T-helper 17 cell (primary cell): ENCODE measurements around the gene ARMH3. TPM values are rescaled to one million over a fixed set of nuclear protein-coding genes. Genes with fewer than 3 reads are reported as not detected.
A peak's percentile ranks its signal among the peaks of the same experiment; 100 is the strongest.

ENCODE experiments used
- ATAC-seq: fragments of 150-1000 bp; cut with Tn5 transposase; 2 replicates; pipeline ENCODE4 v1.10.0; 2021; ENCODE audit warnings: mild to moderate bottlenecking, moderate library complexity
- DNase-seq, 3 donors: peaks; one replicate each; pipeline versions ENCODE4 v3.0.0 to v3.0.0-alpha.2; 2020 to 2021
- H3K9me3 ChIP-seq: one replicate; pipeline ENCODE4 v1.7.0; 2013; ENCODE audit warnings: low read length, mild to moderate bottlenecking; ENCODE audit not compliant: control insufficient read depth, poor library complexity, severe bottlenecking
- H3K27ac Mint-ChIP-seq: one replicate; pipeline ENCODE4 v1.8.0; 2022; ENCODE audit warnings: mild to moderate bottlenecking, moderate library complexity, mixed read lengths
- H3K27me3 Mint-ChIP-seq: one replicate; pipeline ENCODE4 v1.8.0; 2022; ENCODE audit warnings: mixed read lengths
- H3K36me3 Mint-ChIP-seq: one replicate; pipeline ENCODE4 v1.8.0; 2022; ENCODE audit warnings: low read depth, mixed read lengths
- H3K4me1 Mint-ChIP-seq: one replicate; pipeline ENCODE4 v1.8.0; 2022; ENCODE audit warnings: mild to moderate bottlenecking, mixed read lengths
- H3K4me3 Mint-ChIP-seq: one replicate; pipeline ENCODE4 v1.8.0; 2022; ENCODE audit warnings: mild to moderate bottlenecking, moderate library complexity, mixed read lengths
- total RNA-seq, 4 donors: library from RNA in 2 of 4; stranded (reverse) in 2 of 4; gene quantifications; one replicate each; pipeline ENCODE4 v1.2.3 and lab custom pipeline; 2022 to 2026

The ARMH3 gene, protein sequence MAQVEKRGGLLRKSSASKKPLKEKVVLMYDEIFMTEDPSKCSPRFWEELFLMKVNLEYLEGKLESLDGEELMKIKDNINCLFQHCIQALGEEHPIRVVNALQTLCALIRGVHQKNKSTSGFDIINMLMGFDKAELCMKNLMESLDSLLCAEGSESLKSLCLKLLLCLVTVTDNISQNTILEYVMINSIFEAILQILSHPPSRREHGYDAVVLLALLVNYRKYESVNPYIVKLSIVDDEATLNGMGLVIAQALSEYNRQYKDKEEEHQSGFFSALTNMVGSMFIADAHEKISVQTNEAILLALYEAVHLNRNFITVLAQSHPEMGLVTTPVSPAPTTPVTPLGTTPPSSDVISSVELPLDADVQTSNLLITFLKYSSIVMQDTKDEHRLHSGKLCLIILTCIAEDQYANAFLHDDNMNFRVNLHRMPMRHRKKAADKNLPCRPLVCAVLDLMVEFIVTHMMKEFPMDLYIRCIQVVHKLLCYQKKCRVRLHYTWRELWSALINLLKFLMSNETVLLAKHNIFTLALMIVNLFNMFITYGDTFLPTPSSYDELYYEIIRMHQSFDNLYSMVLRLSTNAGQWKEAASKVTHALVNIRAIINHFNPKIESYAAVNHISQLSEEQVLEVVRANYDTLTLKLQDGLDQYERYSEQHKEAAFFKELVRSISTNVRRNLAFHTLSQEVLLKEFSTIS
- 10 to 100 TPM; 25.6 to 27.2 TPM for total RNA-seq
- total RNA-seq (lab: John Stamatoyannopoulos, UW): 34.0 to 37.9 reads per million in 2 donors

DNA sequence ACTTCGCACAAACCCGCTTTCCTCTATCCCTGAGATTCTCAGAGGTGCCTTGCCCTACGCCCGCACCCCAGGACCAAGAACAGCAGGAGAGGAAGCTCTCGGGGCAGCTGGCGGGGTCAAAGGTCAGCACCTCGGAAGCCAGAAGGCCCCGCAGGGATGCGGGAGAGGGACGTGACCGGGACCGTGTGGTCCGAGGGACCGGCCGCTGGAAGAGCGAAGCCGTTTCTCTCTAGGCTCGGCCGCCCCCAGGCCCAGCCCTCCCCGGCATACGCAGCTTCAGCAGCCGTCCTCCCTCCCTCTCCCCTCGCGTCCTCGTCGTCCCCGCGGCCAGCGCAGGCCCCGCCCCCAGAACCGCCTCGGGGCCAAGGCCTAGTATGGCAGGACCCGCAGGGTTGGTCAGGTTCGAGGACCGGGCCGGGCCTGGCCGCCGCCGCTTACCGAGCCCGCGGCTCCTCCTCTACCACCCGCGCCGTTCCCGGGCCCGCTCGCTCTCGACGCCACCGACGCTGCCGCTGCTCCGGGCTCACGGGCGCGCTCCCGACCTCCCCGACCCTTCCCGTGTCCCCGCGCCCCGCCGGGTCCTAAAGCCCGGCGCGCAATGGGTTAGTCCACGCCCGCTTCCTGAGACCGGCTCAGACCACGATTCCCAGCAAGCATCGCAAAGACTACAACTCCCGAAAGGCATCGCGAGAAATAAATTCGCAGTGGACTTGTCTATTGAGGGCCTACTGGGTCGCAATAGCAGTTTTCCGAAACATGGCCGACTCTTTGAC is at the start of gene ARMH3:
ARMH3 (minus strand) TSS at position 527 of the 773 bp plus-strand sequence. CDS start 16,059 bp downstream, outside the sequence.
- Mint-ChIP-seq H3K27ac (peak within 1 kb of the TSS; percentile 78), H3K4me3 (peak within 1 kb of the TSS; percentile 96), H3K27me3 (no peaks in the 10 kb centered on the region), H3K36me3 (peaks cover 2% of the 10 kb centered on the region), H3K4me1 (peaks cover 29% of the 10 kb centered on the region)
- DNase-seq (peak; percentile 71 to 83 (median 74)), ATAC-seq (peak; percentile 96)
- no peaks in the 10 kb centered on the region for H3K9me3 ChIP-seq

DNA sequence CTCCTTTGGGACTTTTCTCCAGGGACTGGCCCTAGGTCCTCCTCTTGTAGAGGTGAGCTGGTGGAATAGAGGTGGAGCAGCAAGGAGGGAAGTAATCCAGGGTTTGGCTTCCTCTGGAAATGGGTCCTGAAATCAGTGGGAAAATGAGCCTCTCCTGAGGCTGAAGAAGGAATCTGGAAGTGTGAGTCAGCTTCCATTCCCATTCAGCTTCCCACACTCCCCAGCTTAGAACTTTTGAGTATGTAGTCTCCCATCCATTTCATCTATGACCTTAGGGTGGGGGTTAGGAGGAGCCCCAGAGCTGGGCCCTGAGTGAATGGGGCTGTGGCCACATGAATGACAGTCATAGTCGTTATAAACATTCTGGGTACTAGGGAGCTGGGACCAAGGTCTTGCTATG is 46.4 kb upstream of the ARMH3 start:
- no peaks in the 10 kb centered on the region for H3K9me3 ChIP-seq
- H3K4me3 Mint-ChIP-seq: no peak overlapping the region
- H3K27ac Mint-ChIP-seq: peak overlapping the region; percentile 24
- peaks cover 12% of the 10 kb centered on the region for H3K4me1 Mint-ChIP-seq
- no peaks in the 10 kb centered on the region for H3K36me3 Mint-ChIP-seq
- DNase-seq (no peak), ATAC-seq (no peak)
- H3K27me3 Mint-ChIP-seq: no peaks in the 10 kb centered on the region

DNA sequence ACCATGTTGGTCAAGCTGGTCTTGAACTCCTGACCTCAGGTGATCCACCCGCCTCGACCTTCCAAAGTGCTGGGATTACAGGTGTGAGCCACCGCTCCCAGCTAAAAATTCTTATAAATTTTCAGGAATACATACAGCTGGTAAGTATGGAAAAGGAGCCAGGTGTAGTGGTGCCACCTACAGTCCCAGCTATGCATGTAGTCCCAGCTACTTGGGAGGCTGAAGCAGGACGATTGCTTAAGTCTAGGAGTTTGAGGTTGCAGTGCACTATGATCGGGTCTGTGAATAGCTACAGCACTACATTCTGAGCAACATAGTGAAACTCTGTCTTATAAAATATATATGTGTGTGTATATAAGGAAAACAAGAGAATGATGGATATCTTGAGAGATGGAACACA is 45.2 kb upstream of the ARMH3 start:
- Mint-ChIP-seq H3K36me3 (no peaks in the 10 kb centered on the region), H3K4me1 (peaks cover 11% of the 10 kb centered on the region), H3K27ac (no peak overlapping the region), H3K27me3 (no peaks in the 10 kb centered on the region), H3K4me3 (no peak overlapping the region)
- ATAC-seq (no peak), DNase-seq (no peak)
- no peaks in the 10 kb centered on the region for H3K9me3 ChIP-seq

DNA sequence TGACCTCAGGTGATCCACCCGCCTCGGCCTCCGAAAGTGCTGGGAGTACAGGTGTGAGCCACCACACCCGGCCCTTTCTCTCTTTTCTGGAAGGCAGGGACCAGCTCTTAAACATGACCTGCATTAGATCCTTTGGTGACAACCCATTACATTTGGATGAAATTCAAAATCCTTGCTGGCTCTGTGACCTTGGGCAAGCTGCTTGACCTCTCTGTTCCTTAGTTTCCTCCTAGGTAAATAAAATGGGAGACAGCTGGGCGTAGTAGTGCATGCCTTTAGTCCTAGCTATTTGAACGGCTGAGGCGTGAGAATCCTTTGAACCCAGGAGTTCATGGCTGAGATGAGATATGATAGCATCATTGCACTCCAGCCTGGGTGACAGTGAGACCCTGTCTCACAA is 40.5 kb upstream of the ARMH3 start:
- no peaks in the 10 kb centered on the region for H3K4me1 Mint-ChIP-seq
- H3K36me3 Mint-ChIP-seq: no peaks in the 10 kb centered on the region
- DNase-seq (no peak), ATAC-seq (no peak)
- H3K9me3 ChIP-seq: no peaks in the 10 kb centered on the region
- no peaks in the 10 kb centered on the region for H3K27me3 Mint-ChIP-seq
- no peak overlapping the region for H3K27ac Mint-ChIP-seq
- no peak overlapping the region for H3K4me3 Mint-ChIP-seq

DNA sequence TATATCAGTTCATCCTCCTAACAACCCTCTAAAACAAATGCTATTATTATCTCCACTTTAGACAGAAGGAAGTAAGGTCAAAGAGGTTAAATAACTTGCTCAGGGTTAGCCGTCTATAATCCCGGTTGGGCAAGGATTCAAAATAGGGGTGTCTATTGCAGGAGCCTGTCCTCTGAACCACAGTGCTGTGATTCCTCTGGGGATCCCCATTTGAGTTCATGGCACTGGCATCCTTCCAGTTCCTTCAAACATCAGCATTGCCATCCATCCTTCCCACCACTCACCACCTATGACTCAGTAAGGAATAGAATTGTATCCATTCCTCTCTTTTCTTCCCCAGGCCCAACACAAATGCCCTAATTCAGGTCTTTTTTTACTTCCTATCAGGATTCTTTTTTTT is 34.8 kb upstream of the ARMH3 start:
- H3K9me3 ChIP-seq: no peaks in the 10 kb centered on the region
- no peak for ATAC-seq
- Mint-ChIP-seq H3K4me3 (no peak overlapping the region), H3K27ac (peak overlapping the region; percentile 34), H3K36me3 (peaks cover 2% of the 10 kb centered on the region), H3K4me1 (peaks cover 5% of the 10 kb centered on the region), H3K27me3 (no peaks in the 10 kb centered on the region)
- no peak for DNase-seq

DNA sequence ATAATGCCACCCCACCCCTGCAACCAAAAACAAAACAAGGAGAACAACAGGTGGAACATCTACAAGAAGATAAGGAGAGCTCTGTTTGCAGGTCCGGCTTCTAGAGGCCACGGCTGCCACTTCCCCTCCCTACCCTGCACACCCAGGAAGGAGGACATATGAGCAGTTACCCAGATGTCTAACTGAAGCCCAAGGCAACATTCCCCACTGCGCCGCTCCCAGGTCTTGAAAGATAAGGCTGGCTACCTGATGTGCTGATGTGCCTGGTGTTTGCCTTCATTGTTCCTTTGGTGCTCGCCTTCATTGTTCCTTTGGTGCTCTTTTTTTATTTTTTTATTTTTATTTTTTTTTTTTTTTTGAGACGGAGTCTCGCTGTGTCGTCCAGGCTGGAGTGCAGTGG is 30.2 kb upstream of the ARMH3 start:
- H3K9me3 ChIP-seq: no peaks in the 10 kb centered on the region
- DNase-seq (no peak), ATAC-seq (no peak)
- H3K27me3 Mint-ChIP-seq: no peaks in the 10 kb centered on the region
- H3K27ac Mint-ChIP-seq: no peak overlapping the region
- no peak overlapping the region for H3K4me3 Mint-ChIP-seq
- peaks cover 5% of the 10 kb centered on the region for H3K4me1 Mint-ChIP-seq
- H3K36me3 Mint-ChIP-seq: peaks cover 2% of the 10 kb centered on the region

DNA sequence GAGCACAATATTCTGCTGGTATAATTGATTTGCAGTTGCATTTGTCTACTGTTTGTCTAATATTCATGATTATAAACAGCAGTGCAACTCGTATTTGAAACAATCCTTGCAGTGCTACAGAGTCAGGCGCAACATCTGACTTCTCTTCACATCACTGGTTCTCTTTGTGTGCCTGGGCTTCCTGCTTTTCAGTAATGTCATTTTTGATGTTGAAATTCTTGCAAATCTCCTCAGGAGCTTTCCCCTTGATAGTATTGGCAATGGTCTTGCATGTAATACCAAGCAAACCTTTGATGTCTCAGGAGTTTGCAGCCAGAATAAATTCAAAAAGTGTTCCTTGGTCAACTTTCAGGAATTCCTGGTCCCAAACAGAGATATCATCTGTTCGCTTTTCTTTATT is 29.4 kb upstream of the ARMH3 start:
- no peak for ATAC-seq
- Mint-ChIP-seq H3K27ac (no peak overlapping the region), H3K4me3 (no peak overlapping the region), H3K36me3 (peaks cover 2% of the 10 kb centered on the region), H3K27me3 (no peaks in the 10 kb centered on the region), H3K4me1 (peaks cover 5% of the 10 kb centered on the region)
- DNase-seq: no peak
- H3K9me3 ChIP-seq: no peaks in the 10 kb centered on the region

DNA sequence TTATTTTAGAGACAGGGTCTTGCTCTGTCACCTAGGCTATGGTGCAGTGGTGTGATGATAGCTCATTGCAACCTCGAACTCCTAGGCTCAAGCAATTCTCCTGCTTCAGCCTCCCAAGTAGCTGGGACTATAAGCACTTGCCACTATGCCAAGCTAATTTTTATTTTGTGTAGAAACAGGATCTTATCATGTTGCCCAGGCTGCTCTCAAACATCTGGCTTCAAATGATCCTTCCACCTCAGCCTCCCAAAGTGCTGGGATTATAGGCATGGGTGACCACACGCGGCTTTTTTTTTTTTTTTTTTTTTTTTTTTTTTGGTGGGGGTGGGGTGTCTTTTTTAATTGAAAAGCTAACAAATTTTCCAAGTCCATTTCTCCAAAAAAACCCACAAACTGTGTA is 27.6 kb upstream of the ARMH3 start:
- Mint-ChIP-seq H3K27me3 (no peaks in the 10 kb centered on the region), H3K36me3 (peaks cover 2% of the 10 kb centered on the region), H3K27ac (no peak overlapping the region), H3K4me1 (peaks cover 5% of the 10 kb centered on the region), H3K4me3 (no peak overlapping the region)
- no peak for ATAC-seq
- no peaks in the 10 kb centered on the region for H3K9me3 ChIP-seq
- no peak for DNase-seq

DNA sequence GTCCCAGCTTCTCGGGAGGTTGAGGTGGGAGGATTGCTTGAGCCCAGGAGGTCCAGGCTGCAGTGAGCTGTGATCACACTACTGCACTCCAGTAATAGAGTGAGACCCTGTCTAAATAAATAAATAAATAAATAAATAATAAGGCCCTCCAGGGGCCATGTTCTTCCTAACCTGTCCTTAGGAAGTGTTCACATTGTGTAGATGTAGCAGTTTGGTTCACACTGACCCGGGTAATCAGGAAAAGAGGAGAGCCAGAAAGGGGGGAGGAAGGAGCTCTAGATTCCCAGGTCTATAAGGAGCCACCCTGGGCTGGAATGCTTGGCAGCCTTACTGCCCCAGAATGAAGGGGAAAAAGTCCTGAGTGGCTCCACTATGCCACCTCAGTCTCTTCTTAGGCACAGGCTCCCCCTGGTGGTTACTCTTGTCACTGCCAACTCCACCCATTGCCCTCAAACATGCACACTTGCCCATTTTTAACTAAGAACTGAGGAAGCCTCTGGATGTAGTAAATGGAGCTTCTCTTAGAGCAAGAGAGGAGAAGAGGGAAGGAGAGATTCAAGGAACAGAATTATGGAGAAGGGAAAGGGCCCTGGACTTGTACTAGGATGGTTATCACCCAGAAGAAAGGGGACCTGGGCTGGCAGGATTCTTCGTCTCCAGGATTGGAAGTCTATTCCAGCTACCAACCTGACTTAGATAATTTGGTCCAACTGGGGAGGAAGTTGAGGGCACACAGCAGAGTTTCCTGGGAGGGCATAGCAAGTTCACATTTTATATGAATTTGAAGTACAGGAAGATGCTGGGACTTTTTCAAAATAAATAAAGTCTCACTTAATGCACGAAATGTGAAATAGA is 16.9 kb upstream of the ARMH3 start:
- no peak overlapping the region for H3K27ac Mint-ChIP-seq
- ATAC-seq: peak; percentile 95
- H3K36me3 Mint-ChIP-seq: no peaks in the 10 kb centered on the region
- peaks cover 4% of the 10 kb centered on the region for H3K4me1 Mint-ChIP-seq
- no peaks in the 10 kb centered on the region for H3K27me3 Mint-ChIP-seq
- peak; percentile 55 to 71 (median 56) for DNase-seq
- no peak overlapping the region for H3K4me3 Mint-ChIP-seq
- no peaks in the 10 kb centered on the region for H3K9me3 ChIP-seq

DNA sequence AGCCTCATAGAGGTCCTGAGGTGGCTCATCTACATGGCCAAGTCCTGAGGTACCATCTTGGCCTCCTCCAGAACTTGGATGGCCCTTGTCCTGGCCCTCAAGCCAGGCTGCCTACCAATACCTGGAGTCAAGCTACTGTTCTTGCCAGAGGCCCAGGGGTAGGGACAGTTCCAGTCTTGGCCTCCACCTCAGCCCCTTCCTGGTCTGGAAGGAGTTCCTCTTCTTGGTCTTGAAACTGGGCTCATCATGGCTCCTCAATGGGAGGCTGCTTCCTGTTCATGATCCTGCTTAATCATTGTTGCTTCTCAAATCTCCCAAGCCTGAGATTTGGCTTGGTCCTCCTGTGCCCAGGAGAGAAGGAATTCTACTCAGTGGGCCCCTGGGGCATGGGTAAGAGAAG is 13.1 kb upstream of the ARMH3 start:
- DNase-seq (no peak), ATAC-seq (no peak)
- Mint-ChIP-seq H3K27me3 (no peaks in the 10 kb centered on the region), H3K4me3 (peak overlapping the region; percentile 5), H3K36me3 (no peaks in the 10 kb centered on the region), H3K4me1 (peaks cover 21% of the 10 kb centered on the region), H3K27ac (no peak overlapping the region)
- no peaks in the 10 kb centered on the region for H3K9me3 ChIP-seq

DNA sequence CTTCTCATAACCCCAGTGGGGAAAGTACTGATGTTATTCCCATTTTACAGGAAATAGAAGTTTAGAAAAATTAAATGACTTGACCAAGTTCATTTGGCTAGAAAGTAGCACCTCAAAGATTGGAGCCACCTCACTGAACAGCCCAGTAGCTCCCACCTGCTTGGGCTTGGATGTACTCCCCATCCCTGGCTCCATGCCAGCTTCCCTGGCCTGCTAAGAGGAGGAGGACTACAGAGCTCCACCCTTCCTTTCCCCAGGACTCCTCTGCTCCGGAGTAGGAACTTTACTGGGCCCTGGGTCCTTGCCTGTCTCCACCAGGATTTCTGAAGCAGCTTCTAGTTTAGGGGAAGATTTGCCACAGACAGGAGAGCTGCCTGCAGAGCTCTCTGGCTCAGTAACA is 12.2 kb upstream of the ARMH3 start:
- H3K27me3 Mint-ChIP-seq: no peaks in the 10 kb centered on the region
- no peaks in the 10 kb centered on the region for H3K9me3 ChIP-seq
- DNase-seq (no peak), ATAC-seq (no peak)
- H3K27ac Mint-ChIP-seq: no peak overlapping the region
- peaks cover 23% of the 10 kb centered on the region for H3K4me1 Mint-ChIP-seq
- H3K36me3 Mint-ChIP-seq: no peaks in the 10 kb centered on the region
- H3K4me3 Mint-ChIP-seq: no peak overlapping the region

DNA sequence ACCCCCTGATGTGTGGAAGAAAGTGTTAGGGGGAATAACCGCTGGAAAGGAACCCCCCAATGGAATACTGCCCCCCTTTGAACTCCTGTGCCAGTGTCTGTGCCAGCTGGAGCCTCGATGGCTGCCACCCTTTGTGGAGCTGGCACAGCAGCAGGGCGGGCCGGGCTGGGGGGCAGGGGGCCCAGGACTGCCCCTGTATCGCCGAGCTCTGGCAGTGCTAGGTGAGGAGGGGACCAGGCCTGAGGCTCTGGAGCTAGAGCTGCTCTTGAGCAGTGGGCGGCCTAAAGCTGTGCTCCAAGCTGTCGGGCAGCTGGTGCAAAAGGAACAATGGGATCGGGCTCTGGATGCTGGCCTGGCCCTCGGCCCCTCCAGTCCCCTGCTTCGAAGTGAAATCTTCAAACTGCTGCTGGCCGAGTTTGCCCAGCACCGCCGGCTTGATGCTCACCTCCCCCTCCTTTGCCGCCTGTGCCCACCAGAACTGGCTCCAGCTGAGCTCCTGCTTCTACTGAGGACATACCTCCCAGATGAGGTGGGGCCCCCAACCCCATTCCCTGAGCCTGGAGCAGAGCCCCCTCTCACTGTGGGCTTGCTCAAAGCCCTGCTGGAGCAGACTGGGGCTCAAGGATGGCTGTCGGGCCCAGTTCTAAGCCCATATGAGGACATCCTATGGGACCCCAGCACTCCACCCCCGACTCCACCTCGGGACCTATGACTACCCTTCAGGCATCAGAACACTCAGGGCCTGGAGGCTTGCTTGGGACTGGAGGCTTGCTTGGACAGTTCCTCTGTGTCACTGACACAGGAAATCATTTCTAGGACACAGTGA is 11.3 kb upstream of the ARMH3 start:
- Mint-ChIP-seq H3K4me1 (peaks cover 21% of the 10 kb centered on the region), H3K36me3 (no peaks in the 10 kb centered on the region), H3K27me3 (no peaks in the 10 kb centered on the region), H3K27ac (no peak overlapping the region), H3K4me3 (peak overlapping the region; percentile 45)
- no peaks in the 10 kb centered on the region for H3K9me3 ChIP-seq
- ATAC-seq: no peak
- DNase-seq: no peak
